Astrocyte of the cerebellum (primary cell): Measurements from ENCODE around the gene EIPR1.
"Not testable (repeated sequence)": the region's sequence is repeated elsewhere in the genome, so short reads cannot be mapped to it uniquely, and the experiment has no call there.

ENCODE experiments used
- DNase-seq: peaks from one replicate; pipeline ENCODE4 v3.0.0-alpha.2; 2011; ENCODE audit warnings: low read depth
- H3K4me3 ChIP-seq: 2 replicates; pipeline ENCODE4 v1.5.1; 2011; ENCODE audit warnings: mild to moderate bottlenecking, low read depth, low read length, moderate library complexity
- CTCF ChIP-seq: IDR thresholded peaks from 2 replicates; pipeline ENCODE4 v1.5.1; 2012; ENCODE audit warnings: low read length, low read depth, moderate library complexity, mild to moderate bottlenecking; ENCODE audit errors: missing control alignments
- in situ Hi-C: cut with HindIII; loops from 2 replicates; pipeline ENCODE4 v1.10.0; 2017; ENCODE audit warnings: low sequenced_read_pairs

EIPR1 gene

GRCh38 chr2:3184167-3184566 is 193.5 kb downstream of the EIPR1 start:
- TF ChIP-seq CTCF = no peak
- no peak for DNase-seq
- in situ Hi-C loops = no loop called here
- H3K4me3 ChIP-seq = no peak overlapping the region

DNA sequence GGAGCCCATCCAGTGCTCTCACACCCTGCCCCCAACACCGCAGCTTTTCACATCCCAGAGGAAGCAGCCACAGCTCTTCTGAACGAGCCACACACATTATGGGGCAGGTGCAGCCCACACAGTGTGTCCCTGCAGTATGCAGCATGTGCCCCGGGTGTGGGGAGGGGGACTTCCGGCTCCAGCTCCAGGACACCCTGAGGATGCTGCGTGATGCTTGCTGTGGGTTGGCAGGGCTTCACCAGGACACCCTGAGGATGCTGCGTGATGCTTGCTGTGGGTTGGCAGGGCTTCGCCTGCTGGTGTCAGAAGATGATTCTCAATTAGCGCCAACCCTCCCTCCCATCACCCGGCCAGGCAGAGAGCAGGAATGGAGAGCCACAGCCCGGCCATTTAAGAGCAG is 193.9 kb downstream of the EIPR1 start:
- TF ChIP-seq CTCF = no peak
- DNase-seq = no peak
- in situ Hi-C loops = no loop called here
- no peak overlapping the region for H3K4me3 ChIP-seq

GRCh38 chr2:3182848-3183247 is 194.8 kb downstream of the EIPR1 start:
- TF ChIP-seq CTCF = no peak
- in situ Hi-C loops = no loop called here
- no peak overlapping the region for H3K4me3 ChIP-seq
- no peak for DNase-seq

DNA sequence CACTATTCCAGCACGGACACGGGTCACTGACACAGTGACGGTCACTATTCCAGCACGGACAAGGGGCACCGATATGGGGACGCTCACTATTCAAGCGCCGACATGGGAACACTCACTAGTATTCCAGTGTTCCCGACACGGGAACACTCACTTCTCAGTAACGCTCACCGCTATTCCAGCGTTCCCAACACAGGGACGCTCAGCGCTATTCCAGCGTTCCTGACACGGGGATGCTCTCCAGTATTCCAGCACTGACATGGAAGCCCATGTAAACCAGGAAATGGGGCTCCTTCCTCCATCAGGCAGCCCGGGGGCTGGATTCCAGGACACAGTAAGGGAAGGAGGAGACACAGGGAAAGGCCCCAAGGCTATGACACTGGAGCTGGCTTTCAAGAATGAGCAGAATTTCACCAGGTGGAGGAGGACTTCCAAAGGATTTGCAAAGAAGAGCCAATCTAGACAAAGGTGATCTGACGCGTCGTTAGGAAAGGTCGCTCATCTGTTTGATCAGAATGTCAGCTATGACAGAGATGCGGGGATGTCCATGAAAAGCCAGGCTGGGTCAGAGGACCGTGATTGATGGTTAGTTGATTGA is 196.1 kb downstream of the EIPR1 start:
- in situ Hi-C loops = no loop called here
- no peak for TF ChIP-seq CTCF
- no peak for DNase-seq
- no peak overlapping the region for H3K4me3 ChIP-seq

- in situ Hi-C loops, DNase-seq, H3K4me3 ChIP-seq: not testable (repeated sequence)
Measured at GRCh38 chr2:3180909-3181221, 196.8 kb downstream of the EIPR1 start.

DNA sequence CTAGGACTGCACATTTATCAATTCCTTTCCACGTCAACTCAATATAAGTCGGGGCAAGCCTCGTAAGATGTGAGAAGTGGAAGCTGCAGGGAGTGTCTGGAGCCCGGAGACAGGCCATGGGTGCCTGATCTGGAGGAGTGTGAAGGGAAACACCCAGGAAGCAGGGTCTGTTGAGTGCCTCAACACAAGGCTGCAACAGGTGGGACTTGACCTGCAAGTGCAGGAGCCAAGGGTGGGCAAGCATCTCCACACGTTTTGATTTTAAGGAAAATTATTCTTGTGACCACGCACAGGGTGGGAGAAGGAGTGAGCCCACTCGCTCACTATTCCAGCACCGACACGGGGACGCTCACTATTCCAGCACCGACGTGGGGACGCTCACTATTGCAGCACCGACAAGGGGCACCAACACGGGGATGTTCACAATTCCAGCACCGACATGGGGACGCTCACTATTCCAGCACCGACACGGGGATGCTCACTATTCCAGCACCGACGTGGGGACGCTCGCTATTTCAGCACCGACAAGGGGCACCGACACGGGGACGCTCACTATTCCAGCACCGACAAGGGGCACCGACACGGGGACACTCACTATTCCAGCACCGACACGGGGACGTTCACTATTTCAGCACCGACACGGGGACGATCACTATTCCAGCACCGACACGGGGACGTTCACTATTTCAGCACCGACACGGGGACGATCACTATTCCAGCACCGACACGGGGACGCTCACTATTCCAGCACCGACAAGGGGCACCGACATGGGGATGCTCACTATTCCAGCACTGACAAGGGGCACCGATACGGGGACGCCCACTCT is 197.3 kb downstream of the EIPR1 start:
- no peak overlapping the region for H3K4me3 ChIP-seq
- in situ Hi-C loops = no loop called here
- no peak for DNase-seq
- TF ChIP-seq CTCF = no peak

DNA sequence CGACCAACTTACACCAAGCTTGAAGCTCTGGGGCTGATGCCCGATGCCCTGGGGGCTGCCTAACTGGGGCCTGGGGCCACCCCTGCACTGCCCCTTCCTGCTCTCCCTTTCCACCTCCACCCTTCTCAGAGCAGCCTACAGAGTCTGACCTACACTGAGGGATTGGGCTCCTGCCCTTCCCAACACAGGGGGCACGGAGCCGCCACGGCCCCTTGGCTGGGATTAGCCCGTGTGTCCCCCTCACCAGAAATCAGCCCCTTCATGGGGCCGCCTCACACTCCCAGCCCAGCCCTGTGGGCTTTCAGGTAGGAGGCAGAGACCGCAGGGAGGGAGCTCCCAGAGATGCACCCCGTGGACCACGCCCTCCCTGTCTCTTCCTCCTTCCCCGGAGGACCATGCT is 198.0 kb downstream of the EIPR1 start:
- no peak for TF ChIP-seq CTCF
- no peak for DNase-seq
- in situ Hi-C loops = no loop called here
- H3K4me3 ChIP-seq = no peak overlapping the region
